Esophagus muscularis mucosa (tissue), 2 donors: ENCODE results near the gene CDC42BPA.

Experiments
- POLR2A ChIP-seq: fragments of 450-650 bp; IDR thresholded peaks from one replicate; pipeline ENCODE4 v1.6.1; 2017; ENCODE audit warnings: antibody characterized with exemption, moderate library complexity, mild to moderate bottlenecking, low read depth
- POLR2AphosphoS5 ChIP-seq, 2 donors: sonication (generic); formaldehyde crosslinking; IDR thresholded peaks; one replicate each; pipeline ENCODE4 v1.6.1; 2017; ENCODE audit warnings: antibody characterized with exemption in 2 of 2

- TF ChIP-seq POLR2A (no peak), POLR2AphosphoS5 (IDR thresholded peaks at IDR 0.05) (no peak)
These were observed 60.3 kb downstream of the CDC42BPA start for GRCh38 chr1:227257964-227258363.
